Measurements from ENCODE around the gene ZNF587.
"Not testable (repeated sequence)": the region's sequence is repeated elsewhere in the genome, so short reads cannot be mapped to it uniquely, and the experiment has no call there.

The ZNF587 gene

DNA sequence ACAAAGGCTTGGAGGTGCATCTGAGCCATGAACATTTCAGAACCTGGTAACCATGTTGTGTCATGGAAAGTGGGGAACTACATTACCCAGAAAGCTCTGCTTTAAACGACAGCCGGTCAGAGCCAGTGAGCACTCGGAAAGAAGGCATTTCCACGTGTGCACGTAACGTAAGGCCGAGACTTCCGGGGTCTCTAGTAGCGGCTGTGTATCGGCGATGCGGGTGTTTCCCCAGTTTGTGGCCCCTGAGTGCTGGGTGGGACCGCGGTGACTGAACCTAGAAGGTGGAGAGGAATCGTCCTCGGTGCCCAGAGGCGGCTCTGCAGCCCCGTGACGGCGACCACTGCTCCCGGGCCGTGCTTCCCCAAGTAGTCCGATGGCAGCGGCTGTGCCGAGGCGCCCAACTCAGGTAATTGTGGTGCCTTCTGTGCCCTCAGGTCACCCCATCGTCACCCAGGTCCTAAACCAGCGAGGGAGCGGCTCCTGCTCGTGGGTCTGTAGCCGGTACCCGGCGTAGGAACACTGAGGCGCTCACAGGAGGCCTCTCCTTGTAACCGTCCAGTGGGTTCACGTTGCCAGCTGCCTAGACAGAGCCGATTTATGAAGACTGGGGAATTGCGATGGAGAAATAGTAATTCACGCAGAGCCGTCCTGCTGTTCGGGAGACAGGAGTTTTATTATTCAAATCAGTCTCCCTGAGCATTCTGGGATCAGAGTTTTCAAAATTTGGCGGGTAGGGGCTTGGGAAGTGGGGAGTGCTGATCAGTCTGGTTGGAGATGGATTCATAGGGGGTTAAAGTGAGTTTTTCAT, at the start of gene ZNF587:
ZNF587 (plus strand) TSS at position 194 of the 808 bp plus-strand sequence; CDS start at position 374, 180 bp downstream.
- DNase-seq, result peak; percentile 61

DNA sequence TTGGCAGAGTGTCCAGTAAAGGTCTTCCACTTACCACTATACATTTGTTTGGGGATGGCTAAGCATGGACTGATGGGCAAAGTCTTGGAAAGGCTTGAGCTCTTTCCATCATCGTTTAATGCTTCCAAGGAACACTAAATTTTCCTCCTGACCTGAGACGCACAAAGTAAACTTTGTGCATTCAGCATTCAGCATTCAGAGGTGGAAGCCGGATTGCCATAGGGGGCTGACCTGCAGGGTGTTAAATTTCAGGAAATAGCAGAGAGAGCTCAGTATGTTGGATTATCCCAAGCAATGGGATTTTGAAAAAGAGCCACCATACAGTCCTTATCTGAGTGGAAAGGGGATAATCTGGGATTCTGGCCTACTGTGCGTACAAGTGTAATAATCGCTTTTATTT, 49.0 kb upstream of the ZNF587 start:
- DNase-seq, result no peak

DNA sequence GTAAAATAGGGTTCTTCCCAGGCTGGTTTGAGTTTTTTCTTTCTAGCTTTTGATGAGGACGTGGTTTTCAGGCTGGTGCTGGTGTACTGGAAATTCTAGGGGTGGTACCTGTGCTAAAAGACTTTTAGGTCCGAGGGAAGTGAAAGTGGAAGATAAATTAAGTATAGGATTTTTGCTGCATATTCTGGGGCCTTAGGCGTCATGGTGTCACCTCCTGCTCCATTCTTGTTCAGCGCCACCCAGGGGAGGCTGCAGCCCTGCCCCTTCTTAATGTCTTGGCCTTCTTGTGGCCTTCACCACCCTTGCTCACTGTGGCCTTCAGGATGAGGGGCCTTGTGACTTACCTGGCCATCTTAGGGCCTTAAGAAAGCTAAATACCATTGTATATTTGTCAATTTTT, 47.4 kb upstream of the ZNF587 start:
- DNase-seq, result no peak

DNA sequence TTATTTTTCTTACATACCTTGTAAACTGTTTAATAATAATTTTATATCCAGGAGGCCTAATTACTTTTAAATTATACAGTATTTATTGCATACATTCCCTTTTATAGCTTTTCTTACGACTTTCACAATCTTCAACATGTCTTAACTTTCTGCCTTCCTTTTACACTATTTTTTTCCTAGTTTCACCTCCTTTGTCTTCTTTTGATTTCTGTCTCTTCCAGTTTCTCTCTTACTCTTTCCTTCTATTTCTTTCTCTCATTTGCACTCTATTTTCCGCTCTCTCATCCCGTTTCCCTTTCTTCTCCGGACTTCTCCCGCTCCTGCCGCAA, 46.4 kb upstream of the ZNF587 start:
- DNase-seq, result no peak

DNA sequence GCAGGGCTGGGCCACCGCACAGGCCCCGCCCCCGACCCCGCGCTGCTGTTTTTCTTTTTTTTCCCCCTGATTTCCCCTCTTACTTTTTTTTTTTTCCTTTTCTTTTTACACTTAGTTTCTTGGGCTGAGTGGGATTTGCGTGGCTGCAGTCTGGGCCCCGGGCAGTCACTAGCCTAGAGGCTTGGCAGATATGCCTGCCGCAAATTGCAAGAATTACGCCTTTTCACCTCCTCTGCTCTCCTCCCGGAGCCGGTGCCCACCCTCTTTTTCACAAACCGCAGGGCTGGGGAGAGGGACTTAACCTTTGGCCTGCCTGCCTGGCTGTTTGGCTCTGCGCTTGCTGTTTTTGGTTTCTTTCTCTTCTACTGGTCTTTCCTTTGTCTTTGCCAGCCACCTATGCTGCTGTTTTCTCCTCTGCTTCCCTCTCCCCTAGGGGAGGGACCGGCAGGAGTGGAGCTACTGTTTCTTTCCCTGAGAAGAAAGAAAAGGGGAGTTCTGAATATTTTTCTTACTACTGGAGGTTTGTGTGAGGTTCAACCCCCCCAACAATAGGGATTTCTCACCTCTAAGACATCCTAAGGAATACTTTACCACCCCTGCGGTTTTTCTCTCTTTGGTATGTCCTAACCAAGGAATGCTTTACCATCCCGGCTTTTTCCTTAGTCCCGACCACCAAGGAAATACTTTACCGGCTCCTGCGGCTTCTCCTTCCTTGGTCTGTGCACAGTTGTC, 45.9 kb upstream of the ZNF587 start:
- no peak for DNase-seq

DNA sequence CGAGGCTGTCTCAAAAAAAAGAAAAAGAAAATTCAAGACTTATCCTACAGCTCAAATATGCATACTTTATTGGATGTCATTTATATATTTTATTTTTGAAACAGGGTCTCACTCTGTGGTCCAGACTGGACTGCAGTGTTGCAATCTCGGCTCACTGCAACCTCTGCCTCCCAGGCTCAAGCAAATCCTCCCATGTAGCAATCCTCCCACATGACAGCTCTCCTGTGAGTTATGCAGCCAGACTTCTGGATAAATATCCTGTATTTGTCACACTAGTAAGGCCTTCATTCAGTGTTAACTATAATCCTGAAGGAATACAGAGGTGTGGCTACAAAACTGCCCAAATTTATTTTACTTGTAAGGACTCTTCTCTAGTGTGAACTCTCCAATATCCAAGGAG, 42.1 kb upstream of the ZNF587 start:
- no peak for DNase-seq

DNA sequence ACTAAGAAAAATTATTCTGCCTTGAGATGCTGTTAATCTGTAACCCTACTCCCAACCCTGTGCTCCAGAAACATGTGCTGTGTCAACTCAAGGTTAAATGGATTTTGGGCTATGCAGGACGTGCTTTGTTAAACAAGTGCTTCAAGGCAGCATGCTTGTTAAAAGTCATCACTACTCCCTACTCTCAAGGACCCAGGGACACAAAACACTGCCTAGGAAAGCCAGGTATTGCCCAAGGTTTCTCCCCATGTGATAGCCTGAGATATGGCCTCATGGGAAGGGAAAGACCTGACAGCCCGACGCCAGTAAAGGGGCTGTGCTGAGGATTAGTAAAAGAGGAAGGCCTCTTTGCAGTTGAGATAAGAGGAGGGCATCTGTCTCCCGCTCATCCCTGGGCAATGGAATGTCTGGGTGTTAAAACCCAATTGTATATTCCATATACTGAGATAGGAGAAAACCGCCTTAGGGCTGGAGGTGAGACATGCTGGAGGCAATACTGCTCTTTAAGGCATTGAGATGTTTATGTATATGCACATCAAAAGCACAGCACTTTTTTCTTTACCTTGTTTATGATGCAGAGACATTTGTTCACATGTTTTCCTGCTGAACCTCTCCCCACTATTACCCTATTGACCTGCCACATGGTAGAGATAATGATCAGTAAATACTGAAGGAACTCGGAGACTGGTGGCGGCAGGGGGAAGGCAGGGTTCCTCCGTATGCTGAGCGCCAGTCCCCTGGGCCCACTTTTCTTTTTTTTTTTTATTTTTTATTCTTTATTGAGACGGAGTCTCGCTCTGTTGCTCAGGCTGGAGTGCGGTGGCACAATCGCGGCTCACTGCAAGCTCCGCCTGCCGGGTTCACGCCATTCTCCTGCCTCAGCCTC, 39.0 kb upstream of the ZNF587 start:
- not testable (repeated sequence) for DNase-seq

DNA sequence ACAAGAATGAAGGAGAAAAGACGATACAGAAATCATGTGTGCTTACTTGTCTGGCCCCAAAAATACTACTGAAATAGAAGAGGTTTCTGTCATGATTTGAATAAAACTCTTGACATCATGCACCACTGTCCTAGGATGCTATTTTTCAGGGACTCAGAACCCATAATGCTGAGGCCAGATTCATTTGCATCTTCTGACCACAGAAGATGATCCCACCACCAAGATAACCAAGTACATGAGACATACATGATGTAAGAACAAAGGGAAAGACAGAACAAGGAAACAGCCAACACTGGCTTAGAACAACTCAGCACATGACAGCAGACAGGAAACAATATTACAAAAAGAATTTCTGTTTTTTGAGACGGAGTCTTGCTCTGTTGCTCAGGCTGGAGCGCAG, 37.4 kb upstream of the ZNF587 start:
- no peak for DNase-seq

DNA sequence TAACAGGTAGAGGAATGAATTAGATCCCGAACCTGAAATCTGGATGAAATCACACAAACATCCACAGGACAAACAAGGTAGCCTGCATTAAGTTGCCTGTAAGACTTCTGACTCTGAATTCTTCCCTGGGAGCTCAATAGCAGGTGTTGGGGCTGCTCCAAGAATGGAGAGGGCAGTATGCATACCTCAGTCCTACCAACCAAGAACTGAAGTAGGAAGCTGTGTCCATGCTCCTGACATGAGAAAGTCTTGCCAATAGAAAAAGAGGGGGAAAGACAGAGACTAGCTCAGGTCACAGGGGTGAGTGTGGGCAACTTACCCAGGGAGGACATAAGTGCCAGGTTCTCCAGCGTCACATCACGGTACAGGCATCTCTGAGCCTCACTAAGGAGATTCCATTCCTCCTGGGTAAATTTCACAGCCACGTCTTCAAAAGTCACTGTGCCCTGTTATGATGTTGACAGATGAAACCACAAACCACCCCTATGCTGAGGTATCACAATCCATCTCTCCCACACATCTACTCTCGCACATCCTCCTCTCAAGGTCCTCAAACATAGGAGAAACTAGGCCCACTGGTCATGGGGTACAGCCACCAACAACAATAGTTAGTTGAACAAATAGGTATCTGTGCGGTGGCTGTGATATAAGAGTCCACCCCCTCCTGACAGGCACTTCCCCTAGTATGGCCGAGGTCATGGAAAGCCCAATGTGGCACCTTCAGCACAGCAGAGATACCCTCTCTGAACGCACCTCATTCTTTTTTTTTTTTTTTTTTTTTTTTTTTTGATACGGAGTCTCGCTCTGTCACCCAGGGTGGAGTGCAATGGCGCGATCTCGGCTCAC, 36.5 kb upstream of the ZNF587 start:
- not testable (repeated sequence) for DNase-seq

DNA sequence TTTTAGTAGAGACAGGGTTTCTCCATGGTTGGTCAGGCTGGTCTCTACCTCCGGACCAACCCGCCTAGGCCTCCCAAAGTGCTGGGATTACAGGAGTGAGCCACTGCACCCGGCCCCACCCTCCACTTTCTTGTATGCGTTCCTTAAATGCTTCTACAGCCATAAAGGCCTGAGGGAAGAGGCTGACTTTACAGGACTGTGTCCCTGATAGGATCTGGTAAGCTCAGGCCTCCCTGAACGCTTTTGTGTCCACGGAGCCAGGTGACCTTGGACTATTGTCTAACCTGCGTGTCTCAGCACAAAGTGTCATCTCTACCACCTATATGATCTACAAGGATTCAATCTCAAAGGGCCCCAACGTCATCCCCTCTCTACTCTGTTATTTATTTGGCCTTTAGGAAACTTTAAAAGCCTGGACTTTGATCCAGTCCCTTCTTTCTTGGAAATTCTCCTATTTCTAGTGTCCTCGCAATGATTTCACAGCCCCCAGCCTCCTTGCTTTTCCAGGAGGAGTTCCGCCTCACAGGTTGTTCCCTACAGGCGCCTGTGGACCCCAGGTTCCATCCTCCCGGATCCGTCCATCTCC, 35.6 kb upstream of the ZNF587 start:
- no peak for DNase-seq

DNA sequence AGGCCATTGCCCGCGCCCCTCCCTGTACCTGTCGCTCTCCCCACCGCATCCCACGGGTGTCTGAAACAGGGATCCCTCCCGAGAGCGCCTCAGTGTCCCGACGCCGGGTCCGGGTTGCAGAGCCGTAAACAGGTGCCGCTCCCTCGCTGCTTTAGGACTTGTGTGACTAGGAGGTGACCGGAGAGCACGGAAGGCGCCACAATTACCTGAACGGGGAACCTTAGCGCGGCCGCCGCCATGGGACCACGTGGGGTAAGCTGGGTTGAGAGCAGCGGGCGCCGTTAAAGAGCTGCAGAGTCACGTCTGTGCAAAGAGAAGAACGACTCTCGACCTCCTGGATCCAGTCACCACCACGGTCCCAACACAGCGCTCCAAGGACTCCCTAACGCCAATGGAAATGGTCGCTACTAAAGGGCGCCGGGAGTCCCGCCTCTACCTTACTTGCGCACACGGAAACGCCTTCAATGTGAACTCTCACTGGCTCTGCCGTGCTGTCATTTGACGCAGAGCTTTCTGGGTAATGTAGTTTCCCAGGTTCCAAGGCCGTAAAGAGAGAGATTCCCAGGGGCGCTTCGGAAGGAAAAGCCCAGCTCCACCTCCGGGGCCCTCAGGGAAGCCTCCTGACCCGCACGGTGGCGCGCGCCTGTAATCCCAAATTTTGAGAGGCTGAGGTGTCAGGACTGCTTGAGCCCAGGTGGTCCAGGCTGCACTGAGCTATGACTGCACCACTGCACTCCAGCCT, 35.0 kb upstream of the ZNF587 start, which contains the start of gene ZNF552:
ZNF552 (minus strand) TSS at position 409 of the 742 bp plus-strand sequence; CDS start at position 239, 170 bp downstream.
- peak; percentile 80 for DNase-seq

DNA sequence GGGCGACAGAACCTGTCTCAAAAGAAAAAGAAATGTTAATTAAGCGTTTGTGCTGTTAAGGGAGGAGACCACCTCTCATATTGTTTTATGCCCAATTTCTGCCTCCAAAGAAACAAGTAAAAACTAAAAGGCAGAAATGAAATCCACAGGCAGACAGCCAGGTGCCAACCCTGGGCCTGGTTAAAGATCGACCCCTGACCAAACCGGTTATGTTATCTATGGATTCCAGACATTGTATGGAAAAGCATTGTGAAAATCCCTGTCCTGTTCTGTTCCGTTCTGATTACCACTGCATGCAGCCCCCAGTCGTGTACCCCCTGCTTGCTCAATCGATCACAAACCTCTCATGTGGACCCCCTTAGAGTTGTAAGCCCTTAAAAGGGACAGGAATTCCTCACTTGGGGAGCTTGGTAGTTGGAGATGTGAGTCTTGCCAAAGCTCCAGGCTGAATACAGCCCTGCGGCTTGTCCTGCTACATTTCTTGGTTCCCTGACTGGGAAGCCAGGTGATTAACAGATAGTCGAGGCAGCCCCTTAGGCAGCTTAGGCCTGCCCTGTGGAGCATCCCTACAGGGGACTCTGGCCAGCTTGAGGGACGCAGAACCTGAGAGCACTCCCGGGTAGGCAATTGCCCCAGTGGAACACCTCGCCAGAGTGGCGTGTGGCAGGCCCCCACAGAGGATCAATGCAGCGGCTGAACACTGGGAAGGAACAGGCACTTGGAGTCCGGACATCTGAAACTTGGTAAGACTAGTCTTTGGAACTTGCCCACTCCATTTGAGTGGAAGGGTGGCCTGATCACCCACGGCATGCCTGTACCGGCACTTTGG, 34.2 kb upstream of the ZNF587 start:
- no peak for DNase-seq

DNA sequence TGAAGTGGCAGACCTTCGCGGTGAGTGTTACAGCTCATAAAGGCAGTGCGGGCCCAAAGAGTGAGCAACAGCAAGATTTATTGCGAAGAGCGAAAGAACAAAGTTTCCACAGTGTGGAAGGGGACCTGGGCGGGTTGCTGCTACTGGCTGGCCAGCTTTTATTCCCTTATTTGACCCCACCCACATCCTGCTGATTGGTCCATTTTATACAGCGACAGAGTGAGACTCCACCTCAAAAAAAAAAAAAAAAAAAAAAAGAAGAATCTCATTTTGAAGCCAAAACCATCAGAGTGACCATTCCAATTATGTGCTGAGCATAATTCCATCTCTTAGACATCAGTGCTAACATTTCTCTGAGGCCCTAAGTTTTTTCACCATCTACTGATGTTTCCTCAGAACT, 33.0 kb upstream of the ZNF587 start:
- DNase-seq, result no peak

DNA sequence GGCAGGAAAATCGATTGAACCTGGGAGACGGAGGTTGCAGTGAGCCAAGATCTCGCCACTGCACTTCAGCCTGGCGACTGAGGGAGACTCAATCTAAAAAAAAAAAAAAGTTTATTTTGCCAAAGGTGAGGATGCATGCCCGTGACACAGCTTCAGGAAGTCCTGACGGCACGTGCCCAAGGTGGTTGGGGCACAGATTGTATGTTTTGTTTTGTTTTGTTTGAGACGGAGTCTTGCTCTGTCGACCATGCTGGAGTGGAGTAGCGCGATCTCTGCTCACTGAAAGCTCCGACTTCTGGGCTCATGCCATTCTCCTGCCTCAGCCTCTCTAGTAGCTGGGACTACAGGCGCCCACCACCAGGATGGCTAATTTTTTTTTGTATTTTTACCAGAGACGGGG, 31.7 kb upstream of the ZNF587 start:
- DNase-seq, result no peak

DNA sequence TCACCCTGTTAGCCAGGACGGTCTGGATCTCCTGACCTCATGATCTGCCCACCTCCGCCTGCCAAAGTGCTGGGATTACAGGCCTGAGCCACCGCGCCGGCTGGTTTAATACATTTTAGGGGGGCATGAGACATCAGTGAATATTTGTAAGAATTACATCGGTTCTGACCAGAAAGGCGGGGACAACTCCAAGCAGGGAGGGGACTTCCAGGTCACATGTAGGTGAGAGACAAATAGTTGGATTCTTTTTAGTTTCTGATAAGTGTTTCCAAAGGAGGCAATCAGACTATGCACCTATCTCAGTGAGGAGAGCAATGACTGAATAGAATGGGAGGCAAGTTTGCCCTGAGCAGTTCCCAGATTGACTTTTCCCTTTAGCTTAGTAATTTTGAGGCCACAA, 31.3 kb upstream of the ZNF587 start:
- no peak for DNase-seq

DNA sequence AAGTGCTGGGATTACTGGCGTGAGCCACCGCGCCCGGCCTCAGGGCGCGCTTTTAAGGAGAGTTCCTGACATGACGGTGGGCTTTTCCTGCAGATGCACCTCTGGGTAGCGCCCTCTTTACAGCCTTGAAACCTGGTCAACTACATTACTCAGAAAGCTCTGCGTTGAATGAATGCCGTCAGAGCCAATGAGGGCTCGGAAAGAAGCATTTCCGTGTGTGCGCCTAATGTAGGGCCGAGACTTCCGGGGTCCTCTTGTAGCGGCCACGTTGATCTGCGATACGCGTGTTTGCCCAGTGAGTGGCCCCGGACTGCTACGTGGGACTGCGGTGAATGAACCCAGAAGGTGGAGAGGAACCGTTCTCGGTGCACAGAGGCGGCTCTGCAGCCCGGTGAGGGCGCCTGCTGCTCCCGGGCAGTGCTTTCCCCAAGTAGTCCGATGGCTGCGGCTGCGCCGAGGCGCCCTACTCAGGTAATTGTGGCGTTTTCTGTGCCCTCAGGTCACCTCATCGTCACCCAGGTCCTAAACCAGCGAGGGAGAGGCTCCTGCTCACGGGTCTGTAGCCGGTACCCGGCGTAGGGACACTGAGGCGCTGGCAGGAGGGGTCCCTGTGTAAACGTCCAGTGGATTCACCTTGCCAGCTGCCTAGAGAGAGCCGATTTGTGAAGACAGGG, 30.0 kb upstream of the ZNF587 start:
- peak; percentile 84 for DNase-seq

DNA sequence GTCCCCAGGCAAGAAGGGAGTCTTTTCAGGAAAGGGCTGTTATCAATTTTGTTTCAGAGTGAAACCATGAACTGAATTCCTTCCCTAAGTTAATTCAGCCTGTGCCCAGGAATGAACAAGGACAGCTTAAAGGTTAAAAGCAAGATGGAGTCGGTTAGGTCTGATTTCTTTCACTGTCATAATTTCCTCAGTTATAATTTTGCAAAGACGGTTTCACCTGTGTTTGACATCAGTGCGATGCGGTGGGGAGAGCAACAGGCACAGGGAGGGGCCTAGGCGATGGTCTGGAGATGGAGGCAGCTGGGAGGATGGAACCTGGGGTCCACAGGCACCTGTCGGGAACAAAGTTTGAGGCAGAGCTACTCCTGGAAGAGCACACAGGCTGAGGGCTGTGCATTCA, 29.1 kb upstream of the ZNF587 start:
- DNase-seq, result no peak

DNA sequence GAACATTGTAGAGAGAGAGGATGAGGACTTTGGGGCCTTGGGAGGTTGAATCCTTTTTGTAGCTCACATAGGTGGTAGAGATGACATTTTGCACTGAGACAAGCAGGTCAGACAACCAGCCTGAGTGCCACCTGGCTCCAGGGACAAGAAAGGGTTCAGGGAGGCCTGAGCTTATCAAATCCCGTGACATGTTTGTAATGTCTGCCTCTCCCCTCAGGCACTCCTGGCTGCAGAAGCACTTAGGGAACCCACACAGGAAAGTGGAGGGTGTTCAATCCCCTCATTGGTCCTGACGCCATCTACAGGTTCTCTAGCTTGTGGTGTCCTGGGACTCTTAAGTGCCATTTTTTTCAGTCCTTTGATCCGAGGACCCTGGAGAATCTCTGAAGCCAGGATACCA, 28.6 kb upstream of the ZNF587 start:
- not testable (repeated sequence) for DNase-seq

DNA sequence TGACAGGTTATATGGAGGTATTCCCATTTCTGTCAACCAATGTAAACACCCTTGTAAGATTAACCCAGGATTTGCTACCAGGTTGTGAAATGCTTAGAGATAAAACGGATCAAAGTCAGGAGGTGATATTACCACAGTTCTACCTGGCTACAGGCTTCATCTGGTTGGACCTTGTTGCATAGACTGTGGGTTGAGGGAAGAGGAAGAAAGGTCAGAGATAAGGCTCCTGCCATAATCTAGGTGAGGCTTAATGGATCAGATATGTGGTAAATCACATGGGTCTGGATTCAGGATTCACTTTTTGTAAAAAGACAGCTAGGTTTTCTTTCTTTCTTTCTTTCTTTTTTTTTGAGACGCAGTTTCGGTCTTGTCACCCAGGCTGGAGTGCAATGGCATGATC, 28.2 kb upstream of the ZNF587 start:
- DNase-seq, result not testable (repeated sequence)

DNA sequence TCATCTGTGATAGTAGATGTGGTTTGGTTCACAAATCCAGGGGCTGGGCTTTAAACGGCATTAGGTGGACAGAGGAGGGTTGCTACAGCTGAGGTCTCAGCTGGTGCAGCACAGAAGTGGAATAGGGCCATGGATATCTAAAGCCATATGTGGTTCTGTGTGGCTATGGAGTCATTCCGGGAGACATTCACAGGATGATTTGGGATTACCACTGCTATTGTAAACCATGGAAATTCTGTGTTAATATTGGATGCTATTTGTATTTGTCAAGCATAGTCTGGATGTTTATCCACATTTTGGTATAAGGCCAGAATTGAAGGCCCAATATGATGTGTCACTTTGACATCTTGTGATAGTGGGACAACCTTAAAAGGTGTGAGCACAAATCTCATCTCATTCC, 26.5 kb upstream of the ZNF587 start:
- DNase-seq, result not testable (repeated sequence)
